Measurements from ENCODE around the gene BMPR1A. TPM values are rescaled to one million over a fixed set of nuclear protein-coding genes. Genes with fewer than 3 reads are reported as not detected.

The BMPR1A gene
- total RNA-seq, 4 donors from 2014 or later, result 5.2 to 40.2 (median 26.0) TPM

DNA sequence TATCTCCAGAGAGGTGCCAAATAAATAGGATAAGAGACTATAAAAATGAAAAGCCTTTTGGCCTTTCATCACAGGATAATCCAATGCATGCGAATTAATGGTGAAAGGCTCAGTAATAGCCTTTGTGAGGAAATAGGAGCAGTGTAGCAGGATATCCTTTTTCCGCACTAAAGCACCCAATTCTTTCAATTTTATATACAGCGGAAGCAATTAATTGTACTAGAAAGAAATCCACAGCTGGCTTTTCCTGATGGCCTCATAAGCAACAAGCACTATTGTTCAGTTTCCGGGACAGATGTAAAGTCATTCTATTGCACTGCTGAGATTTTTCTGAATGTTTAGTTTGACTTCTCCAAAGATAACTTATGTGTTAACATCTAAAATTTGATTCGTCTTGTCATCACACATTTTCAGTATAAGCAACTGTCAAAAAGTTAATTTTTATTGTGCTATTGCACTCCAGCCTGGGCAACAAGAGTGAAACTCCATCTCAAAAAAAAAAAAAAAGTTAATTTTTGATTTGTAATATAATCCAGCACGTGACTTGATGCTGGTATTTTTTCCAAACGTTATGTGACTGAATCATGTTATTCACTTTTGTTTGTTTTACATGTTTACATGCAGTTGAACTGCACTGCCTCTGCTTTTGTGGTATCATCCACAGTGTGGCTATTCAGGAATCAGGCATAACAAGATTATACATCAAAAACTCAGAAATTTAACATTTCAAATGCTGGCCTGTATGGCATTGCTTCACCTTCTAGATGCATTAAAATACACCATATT lies 8.4 kb upstream of the BMPR1A start:
- H3K4me3 ChIP-seq, result no peak overlapping the region
- no peaks in the 10 kb centered on the region for H3K36me3 ChIP-seq
- H3K27ac ChIP-seq, result no peak overlapping the region
- H3K27me3 ChIP-seq, result peaks cover 0 to 31% (median 0%) of the 10 kb centered on the region in 4 donors
- intact Hi-C loops (cut with DNase I), result no loop called here
- TF ChIP-seq, protein P1, sequence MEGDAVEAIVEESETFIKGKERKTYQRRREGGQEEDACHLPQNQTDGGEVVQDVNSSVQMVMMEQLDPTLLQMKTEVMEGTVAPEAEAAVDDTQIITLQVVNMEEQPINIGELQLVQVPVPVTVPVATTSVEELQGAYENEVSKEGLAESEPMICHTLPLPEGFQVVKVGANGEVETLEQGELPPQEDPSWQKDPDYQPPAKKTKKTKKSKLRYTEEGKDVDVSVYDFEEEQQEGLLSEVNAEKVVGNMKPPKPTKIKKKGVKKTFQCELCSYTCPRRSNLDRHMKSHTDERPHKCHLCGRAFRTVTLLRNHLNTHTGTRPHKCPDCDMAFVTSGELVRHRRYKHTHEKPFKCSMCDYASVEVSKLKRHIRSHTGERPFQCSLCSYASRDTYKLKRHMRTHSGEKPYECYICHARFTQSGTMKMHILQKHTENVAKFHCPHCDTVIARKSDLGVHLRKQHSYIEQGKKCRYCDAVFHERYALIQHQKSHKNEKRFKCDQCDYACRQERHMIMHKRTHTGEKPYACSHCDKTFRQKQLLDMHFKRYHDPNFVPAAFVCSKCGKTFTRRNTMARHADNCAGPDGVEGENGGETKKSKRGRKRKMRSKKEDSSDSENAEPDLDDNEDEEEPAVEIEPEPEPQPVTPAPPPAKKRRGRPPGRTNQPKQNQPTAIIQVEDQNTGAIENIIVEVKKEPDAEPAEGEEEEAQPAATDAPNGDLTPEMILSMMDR (IDR thresholded peaks at IDR 0.05), result no peak
- no peak for TF ChIP-seq POLR2A (IDR thresholded peaks at IDR 0.05)
- peaks cover 0 to 27% (median 3%) of the 10 kb centered on the region in 3 donors for H3K4me1 ChIP-seq
- DNase-seq, result no peak
- 31 to 39% methylated on average over 7 of the region's 7 CpGs for WGBS, 2 donors
- H3K9me3 ChIP-seq, result no peaks in the 10 kb centered on the region

DNA sequence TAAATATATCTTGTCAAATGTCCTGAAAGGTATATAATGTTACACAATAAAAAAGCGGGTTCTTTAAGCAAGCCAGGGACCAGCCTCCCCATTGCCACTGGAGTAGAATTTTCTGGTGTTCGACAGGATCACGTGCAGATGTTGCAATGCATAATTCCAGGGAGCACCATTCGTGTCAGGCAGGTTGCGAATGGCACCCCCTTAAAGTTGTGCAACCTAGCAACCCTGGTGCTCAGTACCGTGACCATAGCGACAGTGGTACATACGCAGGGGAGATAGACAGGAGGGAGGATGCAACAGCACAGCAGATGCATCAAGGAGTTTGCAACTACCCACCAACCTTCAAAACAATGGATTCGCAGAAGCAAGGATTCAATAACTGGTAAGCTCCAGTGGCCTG lies 6.6 kb upstream of the BMPR1A start:
- Histone ChIP-seq H3K4me3 (no peak overlapping the region), H3K27me3 (peaks cover 0 to 32% (median 0%) of the 10 kb centered on the region in 4 donors), H3K27ac (no peak overlapping the region), H3K9me3 (no peaks in the 10 kb centered on the region), H3K4me1 (peaks cover 0 to 34% (median 11%) of the 10 kb centered on the region in 3 donors), H3K36me3 (no peaks in the 10 kb centered on the region)
- TF ChIP-seq, protein P1 (IDR thresholded peaks at IDR 0.05), result no peak
- no peak for TF ChIP-seq POLR2A (IDR thresholded peaks at IDR 0.05)
- WGBS, 2 donors, result 89 to 95% methylated on average over 9 of the region's 9 CpGs
- no peak for DNase-seq
- intact Hi-C loops (cut with DNase I), result no loop called here

DNA sequence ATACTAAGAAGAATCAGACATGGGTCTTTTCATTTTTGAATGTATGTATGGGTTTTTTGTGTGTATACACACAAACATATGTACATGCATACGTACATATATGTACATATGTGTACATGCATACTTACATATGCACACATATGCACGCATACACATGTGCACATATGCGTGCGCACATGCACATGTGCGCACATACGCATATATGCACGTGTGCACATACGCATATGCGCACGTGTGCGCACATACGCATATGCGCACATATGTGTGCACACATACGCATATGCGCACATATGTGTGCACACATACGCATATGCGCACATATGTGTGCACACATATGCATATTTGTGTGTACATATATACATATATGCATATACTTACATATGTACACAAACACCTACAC lies 4.9 kb upstream of the BMPR1A start:
- Histone ChIP-seq H3K9me3 (no peaks in the 10 kb centered on the region), H3K27ac (no peak overlapping the region), H3K4me1 (peaks cover 5 to 45% (median 11%) of the 10 kb centered on the region in 3 donors), H3K27me3 (peaks cover 0 to 38% (median 0%) of the 10 kb centered on the region in 4 donors), H3K36me3 (no peaks in the 10 kb centered on the region), H3K4me3 (no peak overlapping the region)
- TF ChIP-seq POLR2A (IDR thresholded peaks at IDR 0.05), result no peak
- TF ChIP-seq, protein P1 (IDR thresholded peaks at IDR 0.05), result no peak
- DNase-seq, result no peak
- intact Hi-C loops (cut with DNase I), result no loop called here
- 73 to 95% methylated on average over 17 of the region's 17 CpGs for WGBS, 2 donors

DNA sequence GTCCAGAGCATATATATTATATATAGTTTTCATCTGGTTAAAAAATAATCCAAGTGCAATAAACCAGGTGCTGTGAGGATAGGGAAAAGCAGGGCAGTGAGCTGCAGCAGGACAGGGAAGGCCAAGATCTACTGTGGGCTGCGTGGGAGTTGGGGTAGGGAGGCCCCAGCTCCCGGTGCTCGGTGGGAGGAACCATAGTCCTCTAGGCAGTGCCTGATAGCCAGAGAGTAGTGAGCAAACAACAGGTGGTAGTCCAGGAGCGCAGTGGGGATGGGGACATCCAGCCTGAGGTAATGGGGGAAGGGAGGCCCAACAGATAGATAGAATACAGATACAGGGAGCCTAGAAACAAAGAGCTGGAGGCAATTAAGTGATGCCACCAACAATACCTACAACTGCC lies 4.1 kb upstream of the BMPR1A start:
- H3K36me3 ChIP-seq, result no peaks in the 10 kb centered on the region
- peaks cover 0 to 46% (median 0%) of the 10 kb centered on the region in 4 donors for H3K27me3 ChIP-seq
- no peak overlapping the region for H3K27ac ChIP-seq
- intact Hi-C loops (cut with DNase I), result no loop called here
- H3K4me3 ChIP-seq, result no peak overlapping the region
- DNase-seq, result no peak
- WGBS, 2 donors, result 82 to 91% methylated on average over 4 of the region's 4 CpGs
- TF ChIP-seq, protein P1 (IDR thresholded peaks at IDR 0.05), result no peak
- TF ChIP-seq POLR2A (IDR thresholded peaks at IDR 0.05), result no peak
- H3K9me3 ChIP-seq, result no peaks in the 10 kb centered on the region
- peaks cover 5 to 46% (median 11%) of the 10 kb centered on the region in 3 donors for H3K4me1 ChIP-seq

DNA sequence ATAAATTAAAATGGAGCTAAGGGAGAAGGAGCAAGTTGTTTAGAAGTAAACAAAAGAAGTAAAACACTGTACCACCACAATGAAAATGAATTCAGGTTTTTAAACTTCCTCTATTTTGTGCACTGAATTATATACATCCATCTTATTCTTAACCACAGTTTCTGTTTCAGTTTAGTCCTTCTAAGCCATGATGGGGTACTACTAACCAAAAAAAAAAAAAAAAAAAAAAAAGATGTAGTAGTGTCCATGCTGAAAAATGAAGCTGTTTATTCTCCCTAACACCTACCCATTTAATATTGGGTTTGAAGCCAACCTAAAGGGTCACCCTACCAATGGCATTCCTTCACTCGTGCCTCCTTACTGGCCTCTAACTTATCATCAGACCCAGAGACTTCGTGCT lies 3.4 kb upstream of the BMPR1A start:
- 77 to 83% methylated on average over 2 of the region's 2 CpGs for WGBS, 2 donors
- H3K27me3 ChIP-seq, result peaks cover 0 to 46% (median 0%) of the 10 kb centered on the region in 4 donors
- H3K4me3 ChIP-seq, result no peak overlapping the region
- intact Hi-C loops (cut with DNase I), result no loop called here
- peaks cover 5 to 47% (median 8%) of the 10 kb centered on the region in 3 donors for H3K4me1 ChIP-seq
- H3K27ac ChIP-seq, result peak overlapping the region in 1 of 4 donors; percentile 22
- no peak for DNase-seq
- H3K36me3 ChIP-seq, result no peaks in the 10 kb centered on the region
- no peaks in the 10 kb centered on the region for H3K9me3 ChIP-seq
- no peak for TF ChIP-seq POLR2A (IDR thresholded peaks at IDR 0.05)
- TF ChIP-seq, protein P1 (IDR thresholded peaks at IDR 0.05), result no peak

Measured in esophagus squamous epithelium (tissue), 5 donors.